Activated T-cell treated with anti-CD3 and anti-CD28 coated beads, Interleukin-2, amount 50 U/mL, for 48 hours (primary cell): Measurements from ENCODE around the gene NUDT4.
"Not testable (repeated sequence)": the region's sequence is repeated elsewhere in the genome, so short reads cannot be mapped to it uniquely, and the experiment has no call there.

ENCODE experiments used
- DNase-seq, 2 experiments: peaks; one replicate each; pipeline ENCODE4 v3.0.0-alpha.2; 2020

NUDT4 gene

GRCh38 chr12:93369505-93369904 is 8.2 kb upstream of the NUDT4 start:
- DNase-seq: no peak

DNA sequence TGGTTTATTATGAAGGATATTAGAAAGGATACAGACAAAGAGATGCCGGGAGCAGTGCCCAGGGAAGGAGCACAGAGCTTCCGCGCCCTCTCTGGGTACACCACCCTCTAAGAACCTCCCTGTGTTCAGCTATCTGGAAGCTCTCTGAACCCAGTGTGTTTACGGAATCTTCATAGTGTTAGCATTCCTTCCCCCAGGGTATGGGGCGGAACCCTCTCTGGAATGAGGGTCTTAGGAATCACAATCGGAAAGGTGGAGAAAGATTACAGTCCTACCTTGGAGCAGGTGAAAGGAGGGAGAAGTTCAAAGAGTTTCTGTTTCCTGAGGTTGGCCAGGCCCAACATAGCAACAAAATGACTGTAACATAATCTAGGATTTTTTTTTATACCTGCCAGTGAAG is 6.8 kb upstream of the NUDT4 start:
- DNase-seq: no peak

GRCh38 chr12:93373961-93374656 is 3.6 kb upstream of the NUDT4 start:
- DNase-seq: no peak

- no peak for DNase-seq
Measured at GRCh38 chr12:93375906-93376305, 1.8 kb upstream of the NUDT4 start.

GRCh38 chr12:93376436-93377251 is 1.1 kb upstream of the NUDT4 start:
- DNase-seq: no peak

- peak; percentile 77 for DNase-seq
Measured at GRCh38 chr12:93378196-93378997, 672 bp downstream of the NUDT4 start.

GRCh38 chr12:93378998-93379325 is 1.2 kb downstream of the NUDT4 start:
- DNase-seq: no peak

DNA sequence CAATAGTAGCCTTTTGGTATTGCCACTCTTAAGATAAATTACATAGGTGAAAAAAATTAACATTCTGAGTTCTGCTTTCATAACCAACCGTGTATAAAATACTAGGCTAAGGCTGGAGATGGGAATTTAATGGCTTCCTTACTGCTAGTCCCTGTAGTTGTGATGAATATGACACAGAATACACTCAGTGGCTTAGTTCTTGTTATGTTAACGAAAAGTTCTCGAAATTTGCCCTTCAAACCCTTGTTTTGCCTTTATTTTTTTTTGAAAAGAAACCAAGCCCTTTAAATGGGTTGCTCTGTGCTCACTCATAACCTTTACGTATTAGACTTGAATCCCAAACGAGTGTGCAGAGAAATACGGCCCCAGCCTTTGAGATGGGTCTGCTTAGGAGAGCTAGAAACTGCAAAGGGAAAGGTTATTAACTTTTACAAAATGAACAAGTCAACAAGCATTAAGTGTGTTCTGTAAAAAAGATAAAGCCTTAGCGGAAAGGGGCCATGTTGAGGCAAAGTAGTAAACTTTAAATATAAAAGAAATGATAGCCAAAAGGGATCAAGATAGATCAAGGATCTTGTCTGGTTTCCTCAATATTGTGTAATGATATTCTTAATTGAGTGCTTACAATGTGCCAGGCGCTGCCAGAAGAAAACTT is 1.7 kb downstream of the NUDT4 start:
- no peak for DNase-seq

DNA sequence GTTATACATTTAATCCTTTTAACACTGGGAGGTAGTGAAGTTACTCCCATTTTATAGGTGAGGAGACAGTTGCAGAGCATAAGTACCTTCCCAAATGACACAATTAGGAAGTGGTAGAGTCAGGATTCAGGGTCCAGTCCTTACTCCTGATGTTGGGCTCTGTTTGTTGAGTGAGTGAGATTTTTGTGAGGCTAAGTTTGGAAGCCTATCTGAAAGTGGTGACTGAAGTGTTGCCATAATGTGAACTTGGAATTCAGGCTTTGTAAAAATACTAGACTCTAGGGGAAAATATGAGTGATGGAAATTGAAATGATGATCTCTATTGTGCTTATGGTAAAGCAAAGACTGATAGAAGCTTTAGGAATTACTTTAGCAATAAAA is 2.2 kb downstream of the NUDT4 start:
- DNase-seq: no peak

- DNase-seq: no peak
Measured at GRCh38 chr12:93380480-93381121, 2.9 kb downstream of the NUDT4 start.

- DNase-seq: no peak
Measured at GRCh38 chr12:93381161-93381975, 3.6 kb downstream of the NUDT4 start.

- DNase-seq: not testable (repeated sequence)
Measured at GRCh38 chr12:93381976-93382437, 4.3 kb downstream of the NUDT4 start.

DNA sequence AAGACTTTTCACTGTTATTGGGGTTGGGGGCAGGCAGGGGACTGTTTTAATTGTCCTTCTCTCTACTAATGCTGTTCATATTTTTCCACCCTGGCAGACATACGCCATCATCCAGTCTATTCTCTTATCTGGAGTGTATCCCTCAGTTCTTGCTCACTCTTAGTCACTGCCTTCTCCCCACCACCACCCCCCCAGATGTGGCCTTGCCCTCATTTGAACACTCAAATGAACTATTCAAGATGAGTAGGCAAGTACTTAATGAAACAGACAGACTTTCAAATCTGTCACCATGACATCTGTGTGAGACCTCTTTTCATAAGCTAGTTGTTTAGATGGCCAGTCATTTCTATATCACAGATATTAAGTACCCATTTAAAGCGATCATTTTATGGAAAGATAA is 10.1 kb downstream of the NUDT4 start:
- DNase-seq: peak; percentile 78 to 81

DNA sequence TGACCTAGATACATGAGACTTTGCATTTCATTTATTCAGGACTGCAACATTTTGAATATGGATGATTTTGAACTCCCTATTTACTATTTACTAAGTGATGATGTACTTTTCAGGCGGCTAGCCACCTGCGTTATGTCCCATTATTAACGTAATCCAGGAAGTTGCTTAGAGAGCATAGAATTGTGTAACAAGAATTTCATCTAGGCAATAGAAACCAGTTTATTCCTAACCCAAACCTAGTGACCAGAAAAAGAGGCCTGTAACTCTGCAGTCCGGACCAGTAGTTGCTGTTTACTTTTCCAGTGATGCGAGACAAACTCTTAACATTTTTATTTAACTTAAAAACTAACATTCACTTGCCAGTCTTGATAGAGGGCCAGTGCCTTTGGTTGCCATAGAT is 12.3 kb downstream of the NUDT4 start:
- DNase-seq: no peak

- no peak for DNase-seq
Measured at GRCh38 chr12:93390549-93391297, 13.0 kb downstream of the NUDT4 start.

GRCh38 chr12:93393425-93393824 is 15.7 kb downstream of the NUDT4 start:
- no peak for DNase-seq

DNA sequence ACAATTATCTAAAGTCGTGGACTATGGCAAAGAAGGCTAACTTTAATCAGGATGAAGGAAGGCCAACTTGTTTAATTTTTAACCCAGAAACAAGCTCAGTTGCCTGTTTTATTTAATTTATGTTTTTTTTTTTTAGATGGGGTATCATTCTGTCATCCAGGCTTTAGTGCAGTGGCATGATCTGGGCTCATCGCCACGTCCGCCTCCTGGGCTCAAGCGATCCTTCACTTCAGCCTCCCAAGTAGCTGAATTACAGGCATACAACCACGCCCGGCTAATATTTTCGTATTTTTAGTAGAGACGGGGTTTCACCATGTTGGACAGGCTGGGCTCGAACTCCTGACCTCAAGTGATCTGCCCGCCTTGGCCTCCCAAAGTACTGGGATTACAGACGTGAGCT is 19.7 kb downstream of the NUDT4 start:
- DNase-seq: no peak

DNA sequence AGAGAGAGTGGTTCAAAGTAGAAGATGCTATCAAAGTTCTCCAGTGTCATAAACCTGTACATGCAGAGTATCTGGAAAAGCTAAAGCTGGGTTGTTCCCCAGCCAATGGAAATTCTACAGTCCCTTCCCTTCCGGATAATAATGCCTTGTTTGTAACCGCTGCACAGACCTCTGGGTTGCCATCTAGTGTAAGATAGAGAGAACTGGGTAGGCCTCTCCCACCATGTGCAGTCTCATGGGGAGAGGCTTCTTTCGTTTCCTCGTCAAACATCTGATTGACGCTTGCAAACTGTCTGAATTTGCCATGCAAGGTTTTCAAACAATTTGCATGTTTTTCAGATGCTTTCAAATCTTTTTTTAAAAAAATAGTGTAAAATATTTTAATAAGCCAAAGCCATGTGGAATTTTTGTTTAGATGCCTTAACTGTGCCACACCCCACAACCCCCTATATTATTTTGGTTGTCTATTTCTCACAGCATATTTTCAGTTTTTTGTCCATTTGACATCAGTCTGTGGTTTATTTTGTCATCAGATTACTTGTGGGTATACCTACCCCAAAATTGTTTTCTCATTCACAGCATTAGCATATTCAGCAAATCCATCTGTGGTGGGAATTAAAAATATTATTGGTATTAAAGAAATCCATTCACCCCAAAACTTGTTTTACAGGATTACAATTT is 21.6 kb downstream of the NUDT4 start:
- DNase-seq: not testable (repeated sequence)

- peak; percentile 40 to 41 for DNase-seq
Measured at GRCh38 chr12:93402333-93403311, 24.9 kb downstream of the NUDT4 start.
